ENCODE data around the gene SHISA3.
"Not testable (repeated sequence)": the region's sequence is repeated elsewhere in the genome, so short reads cannot be mapped to it uniquely, and the experiment has no call there.

The SHISA3 gene

GRCh38 chr4:42396752-42397634, at the start of gene SHISA3:
SHISA3 (plus strand) TSS chr4:42397488; CDS start chr4:42398057, 569 bp downstream.
- DNase-seq (ENCODE audit: low read depth in 2 of 2), result no peak

DNA sequence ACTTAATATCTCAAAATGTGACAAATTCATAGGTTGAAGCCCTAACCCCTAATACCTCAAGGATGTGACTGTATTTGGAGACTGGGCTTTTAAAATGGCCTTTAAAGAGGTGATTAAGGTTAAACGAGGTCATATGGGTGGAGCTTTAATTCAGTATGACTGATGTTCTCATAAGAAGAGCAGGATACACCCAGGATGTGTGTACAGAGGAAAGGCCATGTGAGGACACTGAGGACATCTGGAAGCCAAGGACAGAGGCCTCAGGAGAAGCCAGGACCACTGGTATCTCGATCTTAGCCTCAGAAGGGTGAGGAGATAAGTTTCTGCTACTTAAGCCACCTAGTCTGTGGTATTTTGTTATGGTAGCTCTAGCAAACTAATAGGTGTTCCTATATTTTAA, 49.0 kb upstream of the SHISA3 start:
- no peak for DNase-seq (ENCODE audit: low read depth in 2 of 2)

GRCh38 chr4:42348692-42349091, 48.6 kb upstream of the SHISA3 start:
- no peak for DNase-seq (ENCODE audit: low read depth in 2 of 2)

DNA sequence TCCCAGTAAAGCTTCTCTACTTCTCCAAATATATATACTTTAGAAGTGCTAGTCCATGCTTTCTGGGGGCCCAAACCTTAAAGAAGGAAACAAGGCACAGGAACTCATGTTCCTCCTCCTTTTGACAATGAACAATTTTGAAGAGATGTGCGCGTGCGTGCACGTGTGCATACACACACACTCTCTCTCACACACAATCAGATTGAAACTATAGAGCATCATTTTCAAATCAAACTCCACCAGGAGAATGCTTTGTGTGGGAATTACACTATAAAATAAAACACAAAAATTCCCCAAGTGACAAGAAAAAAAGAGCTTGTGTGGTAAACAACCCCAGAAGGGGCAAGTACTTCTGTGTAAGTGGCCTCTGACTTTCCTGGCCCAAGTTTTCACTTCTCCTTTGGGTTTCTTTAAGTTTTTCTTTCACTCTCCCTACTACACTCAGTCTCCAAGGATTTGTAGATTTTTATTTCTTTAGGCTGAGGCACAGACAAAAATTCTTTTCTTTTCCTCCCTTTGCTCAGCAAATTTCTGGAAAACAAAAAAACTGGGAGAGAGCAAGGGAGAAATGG, 46.6 kb upstream of the SHISA3 start:
- no peak for DNase-seq (ENCODE audit: low read depth in 2 of 2)

- DNase-seq (ENCODE audit: low read depth in 2 of 2), result no peak
Observed at GRCh38 chr4:42352049-42352448, 45.2 kb upstream of the SHISA3 start.

DNA sequence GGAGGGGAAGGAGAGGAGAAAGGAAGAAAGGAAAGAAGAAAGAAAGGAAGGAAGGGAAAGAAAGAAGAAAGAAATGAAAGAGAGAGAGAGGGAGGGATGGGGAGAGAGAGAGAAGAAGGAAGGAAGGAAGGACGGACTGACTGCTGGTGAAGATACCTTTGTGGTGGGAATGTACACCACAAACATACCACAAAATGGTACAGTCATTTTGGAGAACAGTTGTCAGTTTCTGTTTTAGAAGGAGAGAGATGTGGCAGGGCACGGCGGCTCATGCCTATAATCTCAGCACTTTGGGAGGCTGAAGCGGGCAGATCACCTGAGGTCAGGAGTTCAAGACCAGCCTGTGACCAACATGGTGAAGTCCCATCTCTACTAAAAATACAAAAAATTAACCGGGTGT, 40.0 kb upstream of the SHISA3 start:
- no peak for DNase-seq (ENCODE audit: low read depth in 2 of 2)

DNA sequence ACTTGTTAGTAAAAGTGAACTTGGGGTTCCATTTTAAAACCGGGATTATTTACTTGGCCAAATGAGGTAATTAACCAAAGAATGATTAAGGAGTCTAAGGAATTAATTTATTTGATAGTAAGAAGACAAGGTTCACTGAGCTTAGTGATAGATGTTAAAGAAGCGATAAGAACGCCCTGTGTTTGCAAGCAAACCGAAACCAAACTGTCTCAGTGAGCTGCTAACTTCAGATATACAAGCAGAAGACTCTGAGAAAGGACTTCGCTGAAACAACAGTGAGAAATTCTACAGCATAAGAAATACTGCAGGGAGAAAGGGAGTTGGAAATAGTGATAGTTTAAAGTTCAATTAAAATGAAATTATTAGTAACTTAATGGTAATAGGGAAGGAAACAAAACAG, 37.6 kb upstream of the SHISA3 start:
- no peak for DNase-seq (ENCODE audit: low read depth in 2 of 2)

GRCh38 chr4:42360256-42360669, 37.0 kb upstream of the SHISA3 start:
- DNase-seq (ENCODE audit: low read depth in 2 of 2), result no peak

DNA sequence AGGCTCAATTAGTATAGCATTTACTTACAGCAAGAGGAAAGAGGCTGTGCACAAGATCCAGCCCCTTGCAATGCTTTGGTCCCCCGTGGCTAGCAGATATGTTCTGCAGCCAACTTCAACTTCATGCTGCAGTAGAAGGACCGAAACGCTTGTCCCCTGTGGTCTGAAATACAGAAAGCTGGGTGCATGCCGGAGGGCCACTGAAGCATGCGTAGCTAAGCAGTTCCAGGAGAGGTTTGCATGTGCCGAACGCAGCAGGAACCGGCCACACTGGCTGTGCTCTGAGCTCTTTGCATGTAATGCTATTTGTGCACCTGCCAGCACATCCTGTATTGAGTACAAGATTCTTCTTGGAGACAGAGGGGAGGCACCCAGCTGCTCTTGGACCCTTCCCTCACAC, 35.8 kb upstream of the SHISA3 start:
- no peak for DNase-seq (ENCODE audit: low read depth in 2 of 2)

- DNase-seq (ENCODE audit: low read depth in 2 of 2), result no peak
Observed at GRCh38 chr4:42362591-42362990, 34.7 kb upstream of the SHISA3 start.

DNA sequence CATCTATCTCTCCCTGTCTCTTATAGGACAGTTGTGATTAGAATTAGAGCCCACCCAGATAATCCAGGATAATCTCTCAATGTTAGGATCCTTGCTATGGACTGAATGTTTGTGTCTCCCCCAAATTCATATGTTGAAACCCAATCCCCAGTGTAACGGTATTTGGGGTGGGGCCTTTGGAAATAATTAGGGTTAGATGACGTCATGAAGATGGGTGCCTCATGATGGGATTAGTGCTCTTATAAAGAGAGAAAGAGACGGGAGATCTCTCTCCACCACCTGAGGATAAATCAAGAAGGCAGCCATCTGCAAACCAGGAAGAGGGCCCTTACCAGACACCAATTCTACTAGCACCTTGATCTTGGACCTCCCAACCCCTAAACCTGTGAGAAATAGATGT, 33.7 kb upstream of the SHISA3 start:
- no peak for DNase-seq (ENCODE audit: low read depth in 2 of 2)

DNA sequence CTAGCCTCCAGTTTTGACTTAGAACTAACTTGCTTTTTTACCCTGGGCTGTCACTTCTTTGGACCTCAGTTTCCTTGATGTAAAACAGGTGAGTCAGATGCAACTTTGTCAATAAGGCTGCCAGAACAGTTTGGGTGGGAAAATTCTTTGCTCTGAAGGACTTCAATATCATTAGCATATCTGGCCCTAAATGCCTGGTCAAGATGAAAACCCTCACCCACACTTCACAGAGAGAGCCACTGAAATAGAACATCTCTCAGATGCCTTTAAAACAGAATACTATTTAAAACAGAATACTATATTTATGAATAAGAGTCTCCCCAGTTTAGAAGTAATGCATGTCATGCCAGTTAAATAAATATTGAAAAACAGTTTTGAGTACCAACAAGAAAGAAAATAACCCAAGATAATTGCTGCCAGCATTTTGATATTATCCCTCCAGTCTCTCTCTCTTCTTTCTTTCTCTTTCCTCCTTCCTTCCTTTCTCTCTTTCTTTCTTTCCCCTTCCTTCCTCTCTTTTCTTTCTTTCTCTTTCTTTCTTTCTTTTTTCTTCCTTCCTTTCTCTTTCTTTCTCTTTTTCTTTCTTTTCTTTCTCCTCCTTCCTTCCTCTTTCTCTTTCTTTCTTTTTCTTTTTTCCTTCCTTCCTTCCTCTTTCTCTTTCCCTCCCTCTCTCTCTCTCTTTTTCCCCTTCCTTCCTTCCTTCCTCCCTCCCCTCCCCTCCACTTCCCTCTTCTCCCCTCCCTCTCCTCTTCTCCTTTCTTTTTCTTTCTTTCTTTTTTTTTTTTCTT, 32.8 kb upstream of the SHISA3 start:
- no peak for DNase-seq (ENCODE audit: low read depth in 2 of 2)

DNA sequence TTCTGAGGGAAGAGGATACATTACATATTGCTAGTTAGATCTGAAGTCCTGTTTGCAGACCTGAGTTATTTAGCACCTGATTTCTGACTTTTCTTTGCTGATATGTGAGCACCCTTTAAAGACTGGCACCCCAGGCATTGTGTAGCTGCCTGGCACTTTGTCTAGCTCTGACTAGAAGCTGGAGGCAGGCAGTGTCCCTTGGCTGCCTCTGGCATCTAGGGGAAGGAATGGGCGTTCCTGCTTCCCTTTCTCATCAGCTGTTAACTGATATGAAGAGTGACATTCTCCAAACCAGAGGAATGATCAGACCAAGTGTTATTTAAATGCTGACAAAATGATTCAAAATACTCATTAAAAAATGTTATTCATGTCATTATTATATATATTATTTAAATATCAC, 30.3 kb upstream of the SHISA3 start:
- no peak for DNase-seq (ENCODE audit: low read depth in 2 of 2)

DNA sequence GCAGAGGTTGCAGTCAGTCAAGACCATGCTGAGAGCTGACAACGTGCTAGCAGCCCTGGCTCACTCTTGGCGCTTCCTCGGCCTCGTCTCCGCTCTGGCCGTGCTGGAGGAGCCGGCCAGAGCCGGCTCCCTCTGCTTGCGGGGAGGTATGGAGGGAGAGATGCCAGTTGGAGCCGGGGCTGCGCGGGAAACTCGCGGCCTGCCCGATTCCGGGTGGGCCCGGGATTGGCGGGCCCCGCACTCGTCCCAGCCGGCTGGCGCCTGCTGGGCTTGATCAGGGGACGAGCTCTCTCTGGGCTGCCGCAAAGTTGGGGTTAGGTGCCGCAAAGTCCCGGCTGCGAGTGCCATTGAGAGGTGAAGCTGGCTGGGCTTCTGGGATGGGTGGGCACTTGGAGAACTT, 27.8 kb upstream of the SHISA3 start:
- DNase-seq (ENCODE audit: low read depth in 2 of 2), result no peak

DNA sequence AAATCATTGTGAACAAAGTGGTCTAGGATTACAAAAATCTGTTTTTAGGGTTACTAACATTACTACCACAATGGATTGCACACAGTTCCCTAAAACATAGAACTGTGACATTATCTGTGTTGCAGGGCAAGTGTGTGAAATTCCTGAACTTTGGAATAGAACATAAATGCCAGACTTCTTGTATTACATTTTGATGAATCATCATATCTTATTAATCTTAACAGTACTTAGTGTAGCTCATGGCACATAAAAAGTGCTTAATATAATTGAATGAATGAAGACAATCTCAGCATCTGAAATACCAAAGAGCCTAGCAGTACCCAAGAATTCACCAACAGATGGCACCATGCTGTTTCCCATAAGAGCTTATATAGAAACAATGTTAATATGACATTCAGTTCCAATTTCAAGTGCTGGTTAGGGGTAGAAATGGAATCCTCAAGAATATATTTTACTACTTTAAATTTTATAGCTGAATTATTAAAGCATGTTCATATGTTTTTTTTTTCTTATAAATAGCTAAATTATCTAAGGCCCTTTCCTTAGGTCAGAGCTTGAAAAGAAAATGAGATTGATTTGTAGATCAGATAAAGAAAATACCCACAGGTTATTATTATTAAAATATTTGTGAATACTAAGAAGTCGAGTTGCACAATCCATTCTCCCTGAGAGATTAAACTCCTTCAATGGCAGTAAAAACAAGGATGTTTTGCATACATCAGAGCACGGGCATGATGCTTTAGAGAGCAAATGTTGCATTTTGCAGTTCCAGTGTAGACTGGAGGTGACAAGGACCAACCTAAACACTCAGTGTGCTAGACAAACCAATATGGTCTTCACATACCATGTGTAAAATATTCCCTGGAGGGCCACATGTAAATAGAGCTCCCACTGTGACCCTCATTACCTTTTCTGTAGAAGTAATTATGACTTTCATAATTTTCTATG, 25.7 kb upstream of the SHISA3 start:
- DNase-seq (ENCODE audit: low read depth in 2 of 2), result no peak

DNA sequence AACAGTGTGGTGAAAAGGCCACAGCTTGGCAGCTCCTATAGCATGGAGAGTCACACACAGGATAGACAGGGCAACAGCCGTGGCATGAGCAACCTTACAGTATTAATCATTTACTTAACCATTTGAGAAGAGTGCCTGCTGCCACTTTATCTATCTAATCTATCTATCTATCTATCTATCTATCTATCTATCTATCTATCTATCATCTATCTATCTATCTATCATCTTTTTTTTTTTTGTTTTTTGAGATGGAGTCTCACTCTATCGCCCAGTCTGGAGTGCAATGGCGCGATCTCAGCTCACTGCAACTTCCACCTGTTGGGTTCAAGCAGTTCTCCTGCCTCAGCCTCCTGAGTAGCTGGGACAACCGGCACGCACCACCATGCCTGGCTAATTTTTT, 25.0 kb upstream of the SHISA3 start:
- DNase-seq (ENCODE audit: low read depth in 2 of 2), result not testable (repeated sequence)

DNA sequence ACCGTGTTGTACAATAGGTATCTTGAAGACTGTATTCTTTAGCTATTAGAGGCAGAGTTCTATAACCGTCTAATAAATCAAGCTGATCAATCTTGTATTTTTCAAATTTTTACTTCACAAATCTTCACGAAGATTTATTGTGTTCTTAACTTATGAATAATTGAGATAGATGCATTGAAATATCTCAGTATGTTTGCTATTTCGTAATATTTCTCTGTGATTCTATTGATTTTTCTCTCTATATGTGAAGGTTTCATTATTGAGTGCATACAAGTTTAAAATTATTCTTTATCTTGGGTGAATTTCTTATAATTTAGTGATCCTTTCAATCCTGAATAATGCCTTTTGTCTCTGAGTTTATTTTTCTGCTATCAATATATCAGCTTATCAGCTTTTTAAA, 19.8 kb upstream of the SHISA3 start:
- no peak for DNase-seq (ENCODE audit: low read depth in 2 of 2)

GRCh38 chr4:42381666-42382065, 15.6 kb upstream of the SHISA3 start:
- no peak for DNase-seq (ENCODE audit: low read depth in 2 of 2)

GRCh38 chr4:42385516-42385915, 11.8 kb upstream of the SHISA3 start:
- no peak for DNase-seq (ENCODE audit: low read depth in 2 of 2)

- no peak for DNase-seq (ENCODE audit: low read depth in 2 of 2)
Observed at GRCh38 chr4:42390622-42391354, 6.5 kb upstream of the SHISA3 start.

- no peak for DNase-seq (ENCODE audit: low read depth in 2 of 2)
Observed at GRCh38 chr4:42391355-42391664, 6.0 kb upstream of the SHISA3 start.

All from stimulated activated CD8-positive, alpha-beta memory T cell treated with anti-CD3 and anti-CD28 coated beads, Interleukin-2, amount 100 ng/mL, for 1 hour (primary cell).